Astrocyte of the cerebellum (primary cell): Measurements from ENCODE around the gene CTBP1.
A peak's percentile ranks its signal among the peaks of the same experiment; 100 is the strongest.

Experiments used
- DNase-seq: peaks from one replicate; pipeline ENCODE4 v3.0.0-alpha.2; 2011; ENCODE audit warnings: low read depth
- H3K4me3 ChIP-seq: 2 replicates; pipeline ENCODE4 v1.5.1; 2011; ENCODE audit warnings: mild to moderate bottlenecking, low read depth, low read length, moderate library complexity
- CTCF ChIP-seq: IDR thresholded peaks from 2 replicates; pipeline ENCODE4 v1.5.1; 2012; ENCODE audit warnings: low read length, low read depth, moderate library complexity, mild to moderate bottlenecking; ENCODE audit errors: missing control alignments
- in situ Hi-C: cut with HindIII; loops from 2 replicates; pipeline ENCODE4 v1.10.0; 2017; ENCODE audit warnings: low sequenced_read_pairs

CTBP1 gene

GRCh38 chr4:1168191-1169101 lies 80.5 kb downstream of the CTBP1 start:
- H3K4me3 ChIP-seq: no peak overlapping the region
- in situ Hi-C loops: no loop called here
- DNase-seq: no peak
- no peak for TF ChIP-seq CTCF

GRCh38 chr4:1167244-1167949 lies 81.5 kb downstream of the CTBP1 start:
- H3K4me3 ChIP-seq: peak overlapping the region; percentile 56
- TF ChIP-seq CTCF: peak; percentile 94
- peak; percentile 46 for DNase-seq
- in situ Hi-C loops: no loop called here

- no peak for TF ChIP-seq CTCF
- no peak for DNase-seq
- in situ Hi-C loops: no loop called here
- H3K4me3 ChIP-seq: peak overlapping the region; percentile 56
Observed at GRCh38 chr4:1166509-1167243, 82.3 kb downstream of the CTBP1 start.

GRCh38 chr4:1164956-1165545 lies 83.9 kb downstream of the CTBP1 start:
- TF ChIP-seq CTCF: no peak
- no peak overlapping the region for H3K4me3 ChIP-seq
- DNase-seq: no peak
- in situ Hi-C loops: no loop called here

GRCh38 chr4:1164444-1164843 lies 84.5 kb downstream of the CTBP1 start:
- in situ Hi-C loops: no loop called here
- no peak overlapping the region for H3K4me3 ChIP-seq
- DNase-seq: no peak
- no peak for TF ChIP-seq CTCF

GRCh38 chr4:1164040-1164439 lies 84.9 kb downstream of the CTBP1 start:
- in situ Hi-C loops: no loop called here
- no peak for DNase-seq
- no peak overlapping the region for H3K4me3 ChIP-seq
- no peak for TF ChIP-seq CTCF
